Glomerular visceral epithelial cell (primary cell): ENCODE results near the gene NAA15.
A peak's percentile ranks its signal among the peaks of the same experiment; 100 is the strongest.
"Not testable (repeated sequence)": the region's sequence is repeated elsewhere in the genome, so short reads cannot be mapped to it uniquely, and the experiment has no call there.

Experiments
- DNase-seq: peaks from one replicate; pipeline ENCODE4 v3.0.0-alpha.2; 2016; ENCODE audit errors: extremely low spot score

Gene NAA15

GRCh38 chr4:139297001-139297410 lies 4.3 kb upstream of the NAA15 start:
- no peak for DNase-seq

- DNase-seq, result no peak
Observed at GRCh38 chr4:139299536-139299935, 1.8 kb upstream of the NAA15 start.

GRCh38 chr4:139300431-139301112 lies 733 bp upstream of the NAA15 start:
- DNase-seq, result peak; percentile 50

GRCh38 chr4:139301821-139302611 lies 711 bp downstream of the NAA15 start, which contains the start of gene NDUFC1:
TSS of gene NDUFC1 (minus strand) at chr4:139302477. CDS start at chr4:139295798, 6,679 bp downstream.
- DNase-seq, result peak; percentile 57

- DNase-seq, result no peak
Observed at GRCh38 chr4:139304920-139305319, 3.6 kb downstream of the NAA15 start.

- DNase-seq, result no peak
Observed at GRCh38 chr4:139311909-139312308, 10.6 kb downstream of the NAA15 start.

GRCh38 chr4:139312552-139313332 lies 11.4 kb downstream of the NAA15 start:
- no peak for DNase-seq

- not testable (repeated sequence) for DNase-seq
Observed at GRCh38 chr4:139313414-139313813, 12.1 kb downstream of the NAA15 start.

GRCh38 chr4:139314047-139314800 lies 12.9 kb downstream of the NAA15 start:
- DNase-seq, result no peak

GRCh38 chr4:139315221-139315675 lies 13.9 kb downstream of the NAA15 start:
- no peak for DNase-seq

- DNase-seq, result no peak
Observed at GRCh38 chr4:139316733-139317132, 15.4 kb downstream of the NAA15 start.

- DNase-seq, result no peak
Observed at GRCh38 chr4:139317635-139318034, 16.3 kb downstream of the NAA15 start.

- no peak for DNase-seq
Observed at GRCh38 chr4:139319571-139319970, 18.3 kb downstream of the NAA15 start.

- not testable (repeated sequence) for DNase-seq
Observed at GRCh38 chr4:139322070-139322469, 20.8 kb downstream of the NAA15 start.

- DNase-seq, result not testable (repeated sequence)
Observed at GRCh38 chr4:139322541-139322940, 21.2 kb downstream of the NAA15 start.

GRCh38 chr4:139324620-139325019 lies 23.3 kb downstream of the NAA15 start:
- DNase-seq, result no peak

GRCh38 chr4:139329665-139330200 lies 28.4 kb downstream of the NAA15 start:
- DNase-seq, result no peak

- DNase-seq, result no peak
Observed at GRCh38 chr4:139330283-139330682, 29.0 kb downstream of the NAA15 start.

GRCh38 chr4:139331185-139331584 lies 29.9 kb downstream of the NAA15 start:
- DNase-seq, result peak; percentile 56

- DNase-seq, result no peak
Observed at GRCh38 chr4:139333046-139333445, 31.7 kb downstream of the NAA15 start.

- DNase-seq, result no peak
Observed at GRCh38 chr4:139337612-139338011, 36.3 kb downstream of the NAA15 start.
